ENCODE data around the gene LAMA4. TPM values are rescaled to one million over a fixed set of nuclear protein-coding genes. Genes with fewer than 3 reads are reported as not detected.

The LAMA4 gene
- total RNA-seq, 4 donors from 2014 or later: 189 to 459 (median 376) TPM

DNA sequence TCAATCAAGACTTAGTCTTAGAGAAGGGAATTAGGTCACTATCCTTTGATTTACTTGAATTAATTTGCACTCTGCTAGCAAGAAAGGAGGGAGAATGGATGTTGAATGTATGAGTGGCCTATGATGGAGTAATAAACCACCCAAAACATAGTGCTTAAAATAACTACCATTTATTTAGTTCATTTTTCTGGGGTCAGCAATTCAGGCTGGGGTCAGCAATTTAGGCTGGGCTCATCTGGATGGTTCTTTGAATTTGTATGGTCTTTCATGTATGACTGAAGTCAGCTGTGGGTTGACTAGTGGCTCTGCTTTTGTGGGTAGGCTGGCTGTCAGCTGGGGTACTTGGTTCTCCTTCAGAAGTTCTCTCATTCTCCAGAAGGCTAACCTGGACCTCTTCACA lies 21.0 kb upstream of the LAMA4 start:
- no peak for ATAC-seq (ENCODE audit: low FRiP score)
- DNase-seq (ENCODE audit: low spot score): no peak
- TF ChIP-seq, protein P1, sequence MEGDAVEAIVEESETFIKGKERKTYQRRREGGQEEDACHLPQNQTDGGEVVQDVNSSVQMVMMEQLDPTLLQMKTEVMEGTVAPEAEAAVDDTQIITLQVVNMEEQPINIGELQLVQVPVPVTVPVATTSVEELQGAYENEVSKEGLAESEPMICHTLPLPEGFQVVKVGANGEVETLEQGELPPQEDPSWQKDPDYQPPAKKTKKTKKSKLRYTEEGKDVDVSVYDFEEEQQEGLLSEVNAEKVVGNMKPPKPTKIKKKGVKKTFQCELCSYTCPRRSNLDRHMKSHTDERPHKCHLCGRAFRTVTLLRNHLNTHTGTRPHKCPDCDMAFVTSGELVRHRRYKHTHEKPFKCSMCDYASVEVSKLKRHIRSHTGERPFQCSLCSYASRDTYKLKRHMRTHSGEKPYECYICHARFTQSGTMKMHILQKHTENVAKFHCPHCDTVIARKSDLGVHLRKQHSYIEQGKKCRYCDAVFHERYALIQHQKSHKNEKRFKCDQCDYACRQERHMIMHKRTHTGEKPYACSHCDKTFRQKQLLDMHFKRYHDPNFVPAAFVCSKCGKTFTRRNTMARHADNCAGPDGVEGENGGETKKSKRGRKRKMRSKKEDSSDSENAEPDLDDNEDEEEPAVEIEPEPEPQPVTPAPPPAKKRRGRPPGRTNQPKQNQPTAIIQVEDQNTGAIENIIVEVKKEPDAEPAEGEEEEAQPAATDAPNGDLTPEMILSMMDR (IDR thresholded peaks at IDR 0.05): no peak

DNA sequence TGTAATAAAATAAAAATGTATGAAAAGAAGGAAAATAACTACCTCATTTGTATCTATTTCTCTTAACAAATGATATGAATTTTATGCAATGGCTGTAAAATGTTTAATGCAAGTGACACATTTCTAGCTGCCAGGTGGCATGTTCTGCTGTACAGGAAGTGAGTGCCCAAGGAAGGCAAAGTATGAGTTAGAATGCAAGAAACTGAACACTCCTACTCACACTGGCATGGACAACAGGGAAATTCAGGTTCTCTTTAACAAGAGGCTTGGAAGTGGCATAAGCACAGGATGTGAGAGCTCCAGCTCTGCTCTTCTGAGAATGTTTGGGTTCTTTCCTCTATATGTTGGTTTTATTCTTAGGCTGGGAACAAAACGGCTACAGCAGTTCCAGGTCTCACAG lies 20.4 kb upstream of the LAMA4 start:
- TF ChIP-seq, protein P1 (IDR thresholded peaks at IDR 0.05): no peak
- no peak for DNase-seq (ENCODE audit: low spot score)
- ATAC-seq (ENCODE audit: low FRiP score): no peak

DNA sequence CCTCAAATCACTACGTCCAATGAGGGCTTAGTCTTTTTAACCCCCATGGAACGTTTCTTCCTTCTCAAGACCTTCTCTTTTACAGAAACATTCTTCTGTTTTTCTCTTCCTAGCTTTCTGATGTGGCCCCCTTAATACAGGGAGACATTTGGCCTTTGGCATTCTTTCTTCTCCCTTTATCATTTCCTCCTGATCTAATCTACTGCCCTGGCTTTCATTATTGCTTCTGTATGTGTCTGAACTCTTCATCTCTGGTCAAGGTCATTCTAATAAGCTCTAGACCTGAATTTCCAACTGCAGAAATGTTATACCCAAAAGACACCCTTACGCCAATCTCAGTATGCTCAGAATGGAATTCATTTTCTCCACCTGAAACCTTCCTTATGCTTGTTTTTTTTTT lies 18.4 kb upstream of the LAMA4 start:
- TF ChIP-seq, protein P1 (IDR thresholded peaks at IDR 0.05): no peak
- ATAC-seq (ENCODE audit: low FRiP score) (no peak), DNase-seq (ENCODE audit: low spot score) (no peak)

DNA sequence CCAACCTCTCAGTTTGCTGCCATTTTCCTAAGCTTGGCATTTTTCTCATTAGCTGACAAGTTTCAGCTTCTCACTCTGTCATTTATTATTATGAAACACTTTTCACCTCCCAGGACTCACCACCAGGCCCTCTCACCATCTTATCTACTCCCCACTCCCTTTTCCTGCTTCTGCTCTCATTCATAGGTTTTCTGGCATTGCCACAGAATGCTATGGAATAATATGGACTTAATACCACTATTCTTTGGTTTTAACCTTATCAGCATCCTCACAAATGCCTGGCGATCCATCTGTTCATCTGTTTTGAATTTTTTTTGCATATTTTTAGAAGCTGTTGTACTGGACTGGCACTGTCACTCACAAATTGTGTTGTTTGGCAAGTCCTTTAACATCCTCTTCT lies 16.4 kb upstream of the LAMA4 start:
- ATAC-seq (ENCODE audit: low FRiP score) (no peak), DNase-seq (ENCODE audit: low spot score) (no peak)
- TF ChIP-seq, protein P1 (IDR thresholded peaks at IDR 0.05): no peak

DNA sequence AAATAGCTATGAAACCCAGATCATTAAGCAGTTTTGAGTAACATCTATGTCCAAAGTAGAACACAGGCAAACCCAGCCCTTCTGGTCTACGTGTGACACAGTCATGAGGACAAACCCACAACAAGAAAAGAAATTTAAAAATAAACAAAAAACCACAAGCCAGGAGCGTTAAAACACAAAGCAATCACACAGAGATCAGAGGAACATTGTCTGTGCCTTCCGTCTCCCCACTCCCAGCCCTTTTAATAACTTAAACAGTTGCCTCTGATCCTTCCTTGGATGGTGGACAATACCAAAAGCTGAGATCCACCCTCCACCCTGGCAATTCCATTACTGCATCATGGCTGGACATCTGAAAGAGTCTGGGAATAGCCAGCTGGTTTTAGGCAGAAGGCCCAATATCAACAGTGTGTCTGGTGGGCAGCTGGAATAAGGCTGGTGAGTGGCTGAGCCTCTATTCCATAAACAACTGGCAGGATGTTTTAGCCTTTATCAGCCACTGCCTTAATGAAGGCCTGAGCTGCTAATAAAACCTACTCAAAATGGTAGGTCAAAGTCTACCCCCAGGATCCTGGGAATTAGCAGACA lies 15.7 kb upstream of the LAMA4 start:
- no peak for DNase-seq (ENCODE audit: low spot score)
- no peak for ATAC-seq (ENCODE audit: low FRiP score)
- TF ChIP-seq, protein P1 (IDR thresholded peaks at IDR 0.05): no peak

DNA sequence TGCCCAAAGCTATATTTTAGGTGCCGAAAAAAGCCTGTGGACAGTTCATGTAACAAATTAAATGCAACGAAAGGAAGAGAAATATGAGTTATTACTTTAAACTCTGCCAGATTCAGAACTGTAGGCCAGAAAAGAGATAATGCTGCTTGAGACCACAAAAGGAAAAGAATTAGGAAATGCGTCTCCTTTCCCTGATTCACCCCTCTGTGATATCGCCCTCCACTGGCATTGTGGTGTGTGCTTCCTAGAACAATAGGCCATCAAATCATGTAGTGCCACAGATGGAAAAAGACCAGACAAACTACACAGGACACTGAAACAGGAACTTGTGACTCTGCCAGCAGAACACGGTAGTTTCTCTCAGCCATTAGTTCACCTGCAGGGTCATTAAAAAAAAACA lies 14.7 kb upstream of the LAMA4 start:
- TF ChIP-seq, protein P1 (IDR thresholded peaks at IDR 0.05): no peak
- ATAC-seq (ENCODE audit: low FRiP score) (peak; percentile 53), DNase-seq (ENCODE audit: low spot score) (no peak)

DNA sequence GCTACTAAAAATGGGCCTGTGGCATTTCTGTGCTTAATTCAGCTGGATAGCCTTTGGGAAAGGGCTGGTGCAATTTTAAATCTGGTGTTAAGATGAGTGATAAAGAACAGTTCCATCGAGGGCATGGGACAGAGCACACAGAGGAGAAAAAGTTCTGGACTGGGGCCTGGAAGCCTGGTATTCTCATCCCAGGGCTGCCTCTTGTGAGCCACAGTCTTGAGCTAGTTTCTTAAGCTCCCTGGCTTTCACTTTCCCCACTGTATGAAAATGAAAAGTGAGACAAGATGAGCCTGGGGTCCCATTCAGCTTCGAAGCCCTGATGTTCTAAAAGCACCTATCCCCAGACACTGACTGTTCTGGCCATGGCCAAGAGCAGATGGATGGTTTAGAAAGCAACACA lies 14.3 kb upstream of the LAMA4 start:
- TF ChIP-seq, protein P1 (IDR thresholded peaks at IDR 0.05): no peak
- ATAC-seq (ENCODE audit: low FRiP score) (peak; percentile 45), DNase-seq (ENCODE audit: low spot score) (no peak)

Measured in omental fat pad (tissue), 4 donors.